Measurements from ENCODE around the gene ADAP1. TPM values are rescaled to one million over a fixed set of nuclear protein-coding genes. Genes with fewer than 3 reads are reported as not detected.

Gene ADAP1
- total RNA-seq, 4 donors from 2014 or later: 44.8 to 106 (median 60.1) TPM

GRCh38 chr7:999149-999879 lies 44.8 kb upstream of the ADAP1 start:
- Histone ChIP-seq H3K4me1 (no peaks in the 10 kb centered on the region), H3K9me3 (no peaks in the 10 kb centered on the region), H3K27me3 (no peaks in the 10 kb centered on the region), H3K4me3 (no peak overlapping the region), H3K36me3 (peaks cover 0 to 62% of the 10 kb centered on the region in 2 donors), H3K27ac (no peak overlapping the region)
- no peak for ATAC-seq
- TF ChIP-seq POLR2AphosphoS5 (IDR thresholded peaks at IDR 0.05) (no peak), POLR2A (IDR thresholded peaks at IDR 0.05) (no peak), CTCF (IDR thresholded peaks at IDR 0.05) (no peak), EP300 (IDR thresholded peaks at IDR 0.05) (no peak)
- WGBS, 2 donors (ENCODE audit: low coverage in 1 of 2): 76 to 90% methylated on average over 8 to 9 of the region's 28 CpGs

GRCh38 chr7:997404-998395 lies 43.2 kb upstream of the ADAP1 start:
- peaks cover 0 to 56% of the 10 kb centered on the region in 2 donors for H3K36me3 ChIP-seq
- no peak overlapping the region for H3K4me3 ChIP-seq
- 79 to 80% methylated on average over 8 to 13 of the region's 45 CpGs for WGBS, 2 donors (ENCODE audit: low coverage in 1 of 2)
- H3K4me1 ChIP-seq: peaks cover 0 to 11% (median 2%) of the 10 kb centered on the region in 3 donors
- no peaks in the 10 kb centered on the region for H3K27me3 ChIP-seq
- H3K27ac ChIP-seq: no peak overlapping the region
- no peaks in the 10 kb centered on the region for H3K9me3 ChIP-seq
- TF ChIP-seq EP300 (IDR thresholded peaks at IDR 0.05): no peak
- TF ChIP-seq POLR2AphosphoS5 (IDR thresholded peaks at IDR 0.05): no peak
- TF ChIP-seq CTCF (IDR thresholded peaks at IDR 0.05): no peak
- TF ChIP-seq POLR2A (IDR thresholded peaks at IDR 0.05): no peak
- no peak for ATAC-seq

GRCh38 chr7:996079-996872 lies 41.8 kb upstream of the ADAP1 start:
- no CpG with 5 or more reads among the region's 38 CpGs for WGBS, 2 donors (ENCODE audit: low coverage in 1 of 2)
- Histone ChIP-seq H3K27ac (no peak overlapping the region), H3K9me3 (no peaks in the 10 kb centered on the region), H3K4me1 (peaks cover 0 to 12% (median 2%) of the 10 kb centered on the region in 3 donors), H3K36me3 (peaks cover 0 to 56% of the 10 kb centered on the region in 2 donors), H3K27me3 (peaks cover 2% of the 10 kb centered on the region), H3K4me3 (no peak overlapping the region)
- no peak for ATAC-seq
- TF ChIP-seq EP300 (IDR thresholded peaks at IDR 0.05) (no peak), POLR2AphosphoS5 (IDR thresholded peaks at IDR 0.05) (no peak), POLR2A (IDR thresholded peaks at IDR 0.05) (no peak), CTCF (IDR thresholded peaks at IDR 0.05) (no peak)

GRCh38 chr7:995571-995970 lies 41.1 kb upstream of the ADAP1 start:
- no peak overlapping the region for H3K27ac ChIP-seq
- peaks cover 9% of the 10 kb centered on the region for H3K27me3 ChIP-seq
- WGBS, 2 donors (ENCODE audit: low coverage in 1 of 2): 60 to 84% methylated on average over 1 to 5 of the region's 14 CpGs
- peaks cover 0 to 12% (median 2%) of the 10 kb centered on the region in 3 donors for H3K4me1 ChIP-seq
- H3K9me3 ChIP-seq: no peaks in the 10 kb centered on the region
- TF ChIP-seq POLR2A (IDR thresholded peaks at IDR 0.05): no peak
- TF ChIP-seq EP300 (IDR thresholded peaks at IDR 0.05): no peak
- no peak for TF ChIP-seq CTCF (IDR thresholded peaks at IDR 0.05)
- no peak for TF ChIP-seq POLR2AphosphoS5 (IDR thresholded peaks at IDR 0.05)
- peaks cover 0 to 56% of the 10 kb centered on the region in 2 donors for H3K36me3 ChIP-seq
- no peak for ATAC-seq
- H3K4me3 ChIP-seq: no peak overlapping the region

Data from gastroesophageal sphincter (tissue), 4 donors.